Measurements from ENCODE around the gene SLC10A3.

The SLC10A3 gene

DNA sequence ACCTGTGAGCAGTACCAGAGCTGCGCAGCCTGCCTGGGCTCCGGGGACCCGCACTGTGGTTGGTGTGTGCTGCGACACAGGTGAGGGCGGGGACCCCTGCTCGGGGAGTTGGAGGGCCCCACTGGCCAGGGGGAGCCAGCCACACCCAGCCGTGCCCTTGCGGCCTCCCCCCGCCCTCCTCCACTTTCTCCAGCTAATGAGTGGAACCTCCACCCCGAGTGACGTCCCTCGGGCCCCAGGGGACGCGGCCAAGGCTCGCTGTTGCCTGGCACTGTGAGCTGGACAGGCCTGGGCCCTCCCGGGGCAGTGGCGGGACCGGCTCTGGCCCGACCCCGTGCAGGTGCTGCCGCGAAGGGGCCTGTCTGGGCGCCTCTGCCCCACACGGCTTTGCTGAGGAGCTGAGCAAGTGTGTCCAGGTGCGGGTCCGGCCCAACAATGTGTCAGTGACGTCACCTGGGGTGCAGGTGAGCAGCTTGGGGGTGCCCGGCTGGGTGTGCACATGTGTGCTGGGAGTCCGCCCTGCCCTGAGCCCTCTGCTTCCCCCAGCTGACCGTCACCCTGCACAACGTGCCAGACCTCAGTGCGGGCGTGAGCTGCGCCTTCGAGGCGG, 26.7 kb downstream of the SLC10A3 start:
- DNase-seq: no peak

DNA sequence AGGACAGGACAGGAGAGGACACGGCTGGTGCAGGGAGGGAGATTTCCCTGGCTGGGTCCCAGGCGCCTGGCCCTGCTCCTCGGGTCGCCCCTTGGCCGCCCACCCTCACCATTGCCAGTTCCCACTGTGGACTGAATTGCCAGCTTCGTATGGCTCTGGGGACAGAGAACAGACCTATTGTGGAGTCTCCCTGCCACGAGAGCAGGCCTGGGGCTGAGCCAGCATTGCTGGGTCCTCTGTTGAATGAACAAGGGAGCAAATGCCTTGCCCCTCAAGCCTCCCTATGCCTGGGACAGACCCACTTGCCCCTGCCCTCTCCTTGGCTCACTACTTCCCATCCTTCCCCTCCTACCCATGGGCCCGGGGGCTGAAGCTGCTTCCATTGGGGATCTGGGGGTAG, 28.0 kb downstream of the SLC10A3 start:
- no peak for DNase-seq

DNA sequence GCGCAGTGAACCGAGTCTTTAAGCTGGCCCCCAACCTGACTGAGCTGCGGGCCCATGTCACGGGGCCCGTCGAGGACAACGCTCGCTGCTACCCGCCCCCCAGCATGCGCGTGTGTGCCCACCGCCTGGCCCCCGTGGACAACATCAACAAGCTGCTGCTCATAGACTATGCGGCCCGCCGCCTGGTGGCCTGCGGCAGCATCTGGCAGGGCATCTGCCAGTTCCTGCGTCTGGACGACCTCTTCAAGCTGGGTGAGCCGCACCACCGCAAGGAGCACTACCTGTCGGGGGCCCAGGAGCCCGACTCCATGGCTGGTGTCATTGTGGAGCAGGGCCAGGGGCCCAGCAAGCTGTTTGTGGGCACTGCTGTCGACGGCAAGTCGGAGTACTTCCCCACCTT, 30.1 kb downstream of the SLC10A3 start:
- DNase-seq: peak; percentile 20

DNA sequence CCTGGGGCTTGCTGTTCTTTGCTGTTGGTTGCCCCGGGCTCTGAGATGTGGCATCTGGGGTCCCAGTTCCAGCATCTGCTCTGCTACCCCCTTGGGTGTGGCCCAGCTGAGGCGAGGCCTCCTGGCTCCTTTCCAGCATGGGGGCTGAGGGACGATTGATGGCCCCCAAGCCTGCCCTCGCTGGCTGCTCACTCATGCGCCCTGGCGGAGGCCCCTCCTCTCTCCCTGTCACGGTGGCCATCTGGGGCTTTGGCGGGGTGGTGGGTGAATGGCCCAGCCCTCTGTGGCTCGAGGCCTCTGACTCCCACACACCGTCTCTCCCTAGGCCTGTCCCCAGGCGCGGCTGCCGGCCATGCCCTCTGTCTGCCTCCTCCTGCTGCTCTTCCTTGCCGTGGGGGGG, 30.6 kb downstream of the SLC10A3 start:
- DNase-seq: peak; percentile 40

DNA sequence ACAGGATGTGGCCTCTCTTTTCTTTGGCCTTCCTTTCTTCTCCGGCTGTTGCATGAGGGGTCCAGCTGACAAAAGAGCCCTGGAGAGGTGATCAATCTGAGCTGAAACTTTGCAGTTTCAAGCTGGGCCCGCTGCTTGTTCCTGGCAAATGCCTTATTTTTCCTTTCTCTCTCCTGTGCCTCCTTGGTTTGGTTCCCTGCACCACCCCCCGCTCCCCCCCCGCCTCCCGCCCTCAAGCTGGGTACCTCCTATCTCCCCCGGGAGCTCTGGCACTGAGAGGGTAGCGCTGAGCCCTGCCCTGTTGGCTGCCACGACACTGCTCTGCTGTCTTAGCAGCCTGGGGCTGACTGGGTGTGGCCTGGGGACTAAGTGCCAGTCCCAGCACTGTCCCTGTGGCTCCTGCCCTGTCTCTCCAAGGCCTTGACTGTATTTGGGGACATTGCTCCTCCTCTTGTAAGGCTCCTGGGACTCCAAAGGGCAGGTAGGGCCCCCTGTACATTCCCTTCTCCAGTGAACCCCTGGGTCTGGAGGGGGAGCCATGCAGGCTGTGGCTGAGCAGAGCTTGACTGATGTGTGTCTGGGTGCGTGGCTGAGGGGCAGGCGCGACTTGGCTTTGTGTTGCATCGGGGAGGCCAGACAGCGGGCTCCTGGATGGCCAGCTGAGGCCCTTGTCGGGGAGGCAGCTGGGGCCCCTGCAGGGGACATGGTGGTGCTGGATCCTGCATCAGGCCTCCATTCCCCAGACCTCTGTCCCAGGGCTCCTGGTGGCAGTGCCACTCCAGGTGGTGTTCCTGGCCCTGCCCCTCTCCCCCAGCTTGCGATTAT, 31.3 kb downstream of the SLC10A3 start:
- no peak for DNase-seq

DNA sequence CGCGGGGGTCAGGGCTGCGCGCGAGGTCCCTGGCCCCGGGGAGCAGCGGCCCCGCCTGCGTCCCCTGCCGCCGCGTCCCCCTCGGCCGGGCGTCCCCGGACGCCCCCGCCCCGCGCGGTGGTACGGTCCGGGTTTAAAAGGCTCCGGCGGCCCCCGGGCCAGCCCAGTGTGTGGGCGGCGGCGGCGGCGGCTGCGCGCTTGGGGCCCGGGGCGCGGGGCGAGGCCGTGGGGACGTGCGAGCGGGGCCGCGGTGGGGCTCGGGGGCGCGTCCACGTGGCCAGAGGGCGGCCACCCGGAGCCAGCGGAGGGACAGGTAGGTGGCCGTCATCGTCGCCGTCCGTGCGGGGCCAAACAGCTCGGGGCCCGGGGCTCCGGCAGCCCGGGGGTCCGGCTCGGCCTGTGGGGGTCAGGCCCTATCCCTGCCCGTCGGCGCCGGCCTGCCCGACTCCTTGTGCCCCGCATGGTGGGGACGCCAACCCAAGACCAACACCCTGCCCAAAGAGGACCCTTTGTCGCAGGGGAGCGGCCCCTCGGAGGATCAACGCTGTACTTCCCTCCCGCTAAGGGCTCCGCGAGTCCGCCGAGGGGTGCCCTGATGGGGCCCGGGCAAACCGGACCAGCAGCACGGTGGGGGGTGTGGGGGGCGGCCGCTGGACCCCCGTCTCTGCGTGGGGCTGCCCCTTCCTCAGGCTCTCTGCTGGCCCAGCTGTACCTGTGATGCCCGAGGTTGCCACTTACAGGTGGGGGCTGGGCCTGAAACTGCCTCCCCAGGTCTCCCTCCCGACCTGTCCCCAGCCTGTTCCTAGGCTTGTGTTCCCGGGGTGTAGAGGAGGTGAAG, 32.1 kb downstream of the SLC10A3 start, which contains the start of gene PLXNA3:
Gene PLXNA3, plus strand, starts transcription at position 166 of the 838 bp plus-strand sequence. CDS start 1,903 bp downstream, outside the sequence.
- DNase-seq: peak; percentile 31

DNA sequence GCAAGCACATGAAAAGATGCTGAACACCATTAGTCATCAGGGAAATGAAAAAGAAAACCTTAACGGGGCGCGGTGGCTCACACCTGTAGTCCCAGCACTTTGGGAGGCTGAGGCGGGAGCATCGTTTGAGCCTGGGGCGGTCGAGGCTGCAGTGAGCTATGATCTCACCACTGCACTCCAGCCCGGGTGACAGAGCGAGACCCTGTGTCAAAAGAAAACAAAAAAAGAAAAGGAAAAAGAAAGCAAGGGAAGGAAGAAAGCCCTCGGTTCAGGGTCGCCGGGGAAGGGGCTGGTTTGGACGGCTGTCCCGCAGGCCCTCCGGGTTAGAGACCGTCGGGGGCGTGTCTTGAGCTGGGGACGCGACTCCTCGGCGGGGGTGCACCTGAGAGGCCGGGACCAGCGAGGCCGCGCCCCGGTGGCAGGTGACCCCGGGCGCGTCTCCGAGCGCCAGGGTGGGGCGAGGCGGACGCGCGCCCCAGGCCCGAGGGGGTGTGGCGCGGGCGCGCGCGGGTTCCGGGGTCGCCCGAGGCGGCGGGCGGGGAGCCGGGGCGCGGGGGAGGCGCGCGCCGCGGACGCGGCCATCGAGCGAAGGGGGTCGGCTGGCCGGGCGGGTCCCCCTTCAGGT, 32.8 kb downstream of the SLC10A3 start:
- DNase-seq: peak; percentile 52

DNA sequence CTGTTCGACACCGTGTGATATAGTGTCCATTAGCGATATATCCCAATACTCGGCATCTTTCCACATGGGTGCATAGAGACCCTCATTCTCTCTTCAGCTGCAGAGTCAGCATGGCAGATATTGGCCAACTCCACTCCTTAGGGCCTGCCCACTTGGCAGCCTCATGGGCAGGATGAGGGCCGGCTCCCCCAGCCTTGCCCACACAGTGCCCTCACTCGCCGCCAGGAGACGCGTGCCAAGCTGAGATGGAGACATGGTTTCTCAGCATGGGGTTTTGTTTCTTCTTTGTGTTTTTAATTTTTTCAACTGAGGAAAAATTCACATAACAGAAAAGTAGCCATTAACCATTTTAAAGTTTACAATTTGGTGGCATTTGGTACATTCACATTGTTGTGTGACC, 37.6 kb downstream of the SLC10A3 start:
- no peak for DNase-seq

DNA sequence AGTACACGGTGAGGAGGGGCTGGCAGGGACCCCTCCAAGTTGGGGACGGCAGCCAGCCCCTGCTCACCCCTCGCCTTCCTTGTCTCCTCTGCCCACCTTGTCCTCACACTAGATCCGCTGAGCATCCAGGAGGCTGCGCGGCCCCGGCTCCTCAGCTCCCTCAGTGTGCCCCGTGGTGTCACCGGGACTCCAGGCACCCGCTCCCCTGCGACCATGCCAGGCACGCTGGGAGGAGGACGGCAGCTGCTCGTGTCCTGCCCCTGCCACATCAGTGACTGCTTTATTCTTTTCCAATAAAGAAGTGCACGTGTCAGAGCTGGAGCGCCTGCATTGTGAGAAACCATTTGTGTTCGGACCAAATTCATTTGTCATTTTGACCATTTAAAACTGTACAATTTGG, 40.1 kb downstream of the SLC10A3 start:
- DNase-seq: no peak

DNA sequence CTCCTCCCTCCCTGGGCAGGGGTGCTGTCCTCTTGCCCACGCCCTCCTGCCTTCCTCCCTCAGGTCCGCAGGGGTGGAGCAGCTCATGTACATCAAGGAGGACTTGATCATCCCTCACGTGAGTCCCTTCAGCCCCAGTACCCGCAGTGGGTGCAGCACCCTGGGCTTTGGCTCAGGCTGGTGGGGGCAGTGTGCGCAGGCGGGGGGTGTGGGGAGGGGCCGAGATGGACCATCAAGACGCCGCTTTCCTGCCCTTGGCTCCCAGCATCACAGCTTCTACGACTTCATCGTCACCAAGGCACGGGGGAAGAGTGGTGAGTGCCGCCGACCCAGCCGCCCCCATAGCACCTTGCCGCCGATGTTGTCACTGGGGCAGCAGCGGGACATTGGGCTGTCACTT, 40.8 kb downstream of the SLC10A3 start:
- DNase-seq: no peak

DNA sequence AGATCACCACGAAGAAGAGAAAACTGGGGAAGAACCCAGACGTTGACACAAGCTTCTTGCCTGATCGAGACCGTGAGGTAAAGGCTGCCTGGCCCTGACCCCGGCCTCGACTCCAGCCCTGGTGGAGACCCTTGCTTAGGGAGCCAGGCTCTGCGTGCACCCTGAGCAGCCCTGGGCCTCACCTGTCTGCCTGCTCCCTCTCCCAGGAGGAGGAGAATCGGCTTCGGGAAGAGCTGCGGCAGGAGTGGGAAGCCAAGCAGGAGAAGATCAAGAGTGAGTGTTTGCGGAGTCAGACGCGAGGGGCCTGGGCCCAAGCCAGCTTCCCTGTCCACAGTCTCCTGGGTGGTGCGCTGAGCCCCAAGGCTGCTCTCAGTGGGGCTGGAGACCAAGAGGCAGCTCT, 41.9 kb downstream of the SLC10A3 start:
- no peak for DNase-seq

DNA sequence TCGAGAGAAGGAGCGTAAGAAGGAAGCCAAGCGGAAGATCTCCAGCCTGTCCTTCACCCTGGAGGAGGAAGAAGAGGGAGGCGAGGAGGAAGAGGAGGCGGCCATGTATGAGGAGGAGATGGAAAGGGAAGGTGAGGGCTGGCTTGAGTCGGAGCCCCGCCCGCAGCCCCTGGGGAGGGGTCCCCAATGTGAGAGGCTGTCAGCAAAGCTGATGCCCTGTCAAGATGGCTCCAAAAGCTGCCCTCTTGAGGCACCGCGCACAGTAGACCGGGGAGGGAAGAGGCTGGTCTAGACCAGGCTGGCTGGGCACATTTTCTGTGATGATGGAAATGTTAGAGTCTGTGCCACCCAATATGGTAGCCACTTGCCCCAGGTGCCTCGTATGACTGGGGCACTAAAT, 44.0 kb downstream of the SLC10A3 start:
- no peak for DNase-seq

DNA sequence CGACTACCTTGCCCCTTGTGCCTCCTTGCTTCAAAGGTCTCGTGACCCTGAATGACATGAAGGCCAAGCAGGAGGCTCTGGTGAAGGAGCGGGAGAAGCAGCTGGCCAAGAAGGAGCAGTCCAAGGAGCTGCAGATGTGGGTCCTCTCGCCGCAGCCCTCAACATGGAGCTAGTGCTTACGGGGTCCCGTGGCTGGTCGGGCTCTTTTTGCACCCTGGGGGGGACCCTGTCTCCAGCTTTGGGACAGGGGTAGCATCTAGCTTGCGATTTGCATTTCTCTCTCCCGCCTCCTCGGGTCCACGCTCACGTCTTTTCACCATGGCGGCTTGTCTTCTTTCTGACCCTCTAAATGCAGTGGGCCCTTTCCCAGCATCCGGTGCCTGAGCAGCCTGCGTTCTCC, 44.7 kb downstream of the SLC10A3 start:
- DNase-seq: no peak

DNA sequence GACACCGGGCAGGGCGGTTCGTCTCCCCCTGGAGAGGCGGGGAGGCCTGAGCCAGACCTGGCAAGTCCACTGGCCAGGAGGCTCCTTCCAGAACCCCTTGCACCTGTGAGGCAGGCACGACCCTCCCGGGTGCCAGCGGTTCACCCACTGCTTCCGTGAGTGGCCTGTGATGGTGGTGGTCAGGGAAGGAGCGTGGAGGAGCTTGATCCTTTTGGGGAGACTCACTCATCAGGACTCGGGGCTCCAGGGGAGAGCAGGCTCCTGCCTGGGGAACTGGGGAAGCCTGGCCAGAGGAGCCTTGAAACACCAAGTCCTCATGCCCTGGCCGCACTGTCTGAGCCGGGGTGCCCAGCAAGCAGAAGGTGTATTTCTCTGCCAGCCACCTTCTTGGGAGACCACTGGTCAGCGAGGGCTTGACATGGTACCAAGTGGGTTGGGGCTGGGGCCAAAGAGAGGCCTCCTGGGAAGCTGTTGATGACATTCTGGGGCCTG, 45.6 kb downstream of the SLC10A3 start:
- DNase-seq: no peak

DNA sequence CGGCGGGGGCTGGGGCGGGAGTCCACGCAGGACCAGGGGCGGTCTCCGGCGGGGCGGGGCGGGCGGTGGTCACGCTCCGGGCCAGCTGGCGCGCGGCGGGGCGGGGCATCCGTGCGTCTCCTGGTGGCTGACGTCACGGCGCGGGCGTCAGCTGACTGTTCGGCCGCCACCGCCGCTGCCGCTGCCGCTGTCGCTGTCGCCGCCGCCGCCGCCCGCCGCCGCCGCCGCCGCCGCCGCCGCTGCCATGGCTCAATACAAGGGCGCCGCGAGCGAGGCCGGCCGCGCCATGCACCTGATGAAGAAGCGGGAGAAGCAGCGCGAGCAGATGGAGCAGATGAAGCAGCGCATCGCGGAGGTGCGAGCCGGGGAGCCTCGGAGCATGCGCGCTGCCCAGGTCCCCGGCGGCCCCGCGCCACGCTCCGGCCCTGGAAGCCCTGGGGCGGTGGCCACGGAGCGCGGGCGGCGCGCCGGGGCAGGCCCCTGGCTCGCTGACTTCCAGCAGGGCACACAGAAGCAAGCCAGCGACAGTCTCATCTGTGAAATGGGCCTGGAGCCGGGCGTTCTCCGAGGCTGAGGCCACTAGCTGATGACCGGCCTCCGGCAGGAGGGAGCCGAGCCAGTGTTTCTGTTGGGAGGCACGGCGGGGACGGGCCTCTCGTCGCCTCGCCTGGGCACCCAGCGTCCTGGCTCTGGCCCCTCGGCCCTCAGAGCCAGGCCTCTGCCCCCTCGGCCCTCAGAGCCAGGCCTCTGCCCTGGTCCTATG, 46.3 kb downstream of the SLC10A3 start, which contains the start of gene FAM50A:
Gene FAM50A, plus strand, starts transcription at position 150 of the 763 bp plus-strand sequence. Its CDS starts 95 bp downstream, at position 245.
- peak; percentile 57 for DNase-seq

DNA sequence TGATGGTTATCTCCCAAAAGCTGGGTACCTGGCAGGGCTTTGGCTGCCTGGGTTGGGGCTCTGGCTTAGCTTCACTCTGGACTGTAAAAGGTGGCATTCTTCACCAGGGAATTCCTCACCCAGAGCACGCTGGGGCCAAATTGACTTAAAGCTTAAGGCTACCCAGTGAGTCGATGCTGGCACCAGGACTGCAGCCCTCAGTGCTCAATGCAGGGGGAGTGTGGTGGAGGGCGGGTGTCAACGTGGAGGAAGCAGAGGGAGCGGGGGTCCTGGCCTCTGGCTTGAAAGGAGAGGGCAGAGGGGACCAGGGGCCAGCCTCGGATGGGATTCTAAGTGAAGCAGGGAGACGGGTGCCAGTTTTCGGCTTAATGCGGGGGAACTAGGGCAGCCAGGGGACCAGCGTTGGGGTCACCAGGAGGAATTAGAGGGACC, 46.9 kb downstream of the SLC10A3 start:
- DNase-seq: peak; percentile 28

DNA sequence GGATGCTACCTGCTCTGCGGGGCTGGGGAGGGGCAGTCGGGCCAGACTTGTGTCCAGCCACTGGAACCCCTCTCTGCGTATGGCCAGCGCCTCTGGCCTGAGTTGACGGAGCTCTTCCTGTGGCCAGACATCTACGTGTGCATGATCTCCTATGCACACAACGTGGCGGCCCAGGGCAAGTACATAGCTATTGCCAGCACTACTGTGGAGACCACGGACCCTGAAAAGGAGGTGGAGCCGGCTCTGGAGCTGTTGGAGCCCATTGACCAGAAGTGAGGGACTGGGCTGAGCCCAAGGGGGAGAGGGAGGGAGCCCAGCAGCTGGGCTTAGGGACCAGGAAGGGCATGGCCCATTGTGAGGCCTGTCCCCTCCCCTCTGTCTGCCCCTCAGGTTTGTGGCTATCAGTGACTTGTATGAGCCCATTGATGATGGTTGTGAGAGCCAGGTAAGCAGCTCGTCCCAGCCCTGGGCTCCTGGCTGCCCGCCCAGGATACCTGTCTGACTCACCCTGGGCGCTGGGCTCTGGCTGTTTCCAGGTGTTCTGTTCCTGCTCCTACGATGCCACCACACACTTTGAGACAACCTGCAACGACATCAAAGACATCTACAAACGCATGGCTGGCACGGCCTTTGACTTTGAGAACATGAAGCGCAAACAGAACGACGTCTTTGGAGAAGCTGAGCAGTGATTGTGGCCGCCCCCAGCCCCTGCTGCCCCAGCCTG, 48.3 kb downstream of the SLC10A3 start:
- no peak for DNase-seq

DNA sequence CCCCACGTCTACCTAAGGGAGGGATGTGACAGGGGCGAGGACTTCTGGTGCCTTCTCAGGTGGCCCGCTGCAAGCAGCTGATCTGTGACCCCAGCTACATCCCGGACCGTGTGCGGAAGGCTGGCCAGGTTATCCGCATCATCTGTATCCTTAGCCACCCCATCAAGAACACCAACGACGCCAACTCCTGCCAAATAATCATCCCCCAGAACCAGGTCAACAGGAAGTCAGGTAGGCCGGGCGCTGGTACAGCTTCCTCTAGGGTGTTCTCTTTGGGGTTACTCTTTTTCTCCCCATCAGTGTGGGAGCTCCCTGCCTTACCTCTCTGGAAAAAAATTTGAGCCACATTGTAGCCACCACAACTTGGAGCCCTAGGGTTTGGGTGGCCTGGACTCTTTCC, 48.9 kb downstream of the SLC10A3 start:
- DNase-seq: no peak

DNA sequence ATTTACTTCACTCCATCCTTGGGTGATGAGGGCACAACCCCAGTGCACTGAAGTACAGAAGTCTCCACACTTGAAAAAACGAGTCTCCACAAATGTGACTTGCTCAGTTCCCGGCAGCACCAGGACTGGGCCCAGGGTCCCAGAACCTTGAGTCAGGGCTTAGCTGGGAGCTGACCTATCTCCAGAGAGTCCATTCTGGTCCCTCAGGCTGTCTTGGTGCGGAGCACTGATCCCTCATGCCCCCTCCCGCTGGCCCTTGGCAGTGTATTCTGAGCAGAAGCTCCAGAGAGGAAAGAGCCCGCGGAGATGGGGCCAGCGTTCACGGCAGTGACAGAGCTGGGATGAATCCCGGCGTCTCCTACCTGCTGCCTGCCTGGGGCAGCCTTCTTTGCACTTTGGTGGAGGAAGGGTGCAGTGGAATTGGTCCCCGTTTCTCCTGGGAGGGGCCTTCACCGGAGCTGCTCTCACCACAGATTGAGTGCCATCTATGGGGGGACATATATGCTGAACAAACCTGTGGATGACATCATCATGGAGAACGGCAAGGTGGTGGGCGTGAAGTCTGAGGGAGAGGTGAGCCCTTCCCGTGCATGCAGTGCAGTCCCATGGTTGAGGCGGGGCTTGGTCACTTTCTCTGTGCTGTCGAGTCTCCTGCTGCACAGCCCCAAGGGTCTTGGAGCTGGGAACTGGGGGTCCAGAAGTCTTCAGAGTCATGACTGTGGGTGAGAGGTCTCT, 49.6 kb downstream of the SLC10A3 start:
- no peak for DNase-seq

DNA sequence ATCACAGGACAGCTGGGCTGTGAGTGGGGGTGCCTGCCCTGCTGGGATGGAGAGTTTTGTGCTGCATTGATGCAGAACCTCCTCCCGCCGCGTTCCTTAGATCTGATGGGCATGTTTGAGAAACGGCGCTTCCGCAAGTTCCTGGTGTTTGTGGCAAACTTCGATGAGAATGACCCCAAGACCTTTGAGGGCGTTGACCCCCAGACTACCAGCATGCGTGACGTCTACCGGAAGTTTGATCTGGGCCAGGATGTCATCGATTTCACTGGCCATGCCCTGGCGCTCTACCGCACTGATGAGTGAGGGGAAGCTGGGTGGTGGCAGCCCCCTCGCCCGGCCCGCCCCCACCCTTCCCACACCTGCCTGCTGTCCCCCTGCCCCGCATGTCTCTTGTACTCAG, 50.6 kb downstream of the SLC10A3 start:
- DNase-seq: no peak

Data from retina (tissue), 1 donor.